Cardiac muscle cell (in vitro differentiated cells and primary cell): ENCODE data around the gene RASA1. TPM values are rescaled to one million over a fixed set of nuclear protein-coding genes. Genes with fewer than 3 reads are reported as not detected.

Experiments used
- DNase-seq, 2 donors: peaks; one replicate each; pipeline versions ENCODE4 v3.0.0 to v3.0.0-alpha.2; 2010 to 2017; ENCODE audit warnings: low read depth in 1 of 2, low spot score in 1 of 2
- H3K27ac ChIP-seq: fragments of 200-600 bp; sonication (generic); 2 replicates; pipeline ENCODE4 v1.5.1; 2016
- H3K27me3 ChIP-seq: fragments of 200-600 bp; sonication (generic); 2 replicates; pipeline ENCODE4 v1.6.0; 2016; ENCODE audit warnings: control low read depth
- H3K36me3 ChIP-seq: fragments of 200-600 bp; sonication (generic); 2 replicates; pipeline ENCODE4 v1.5.1; 2016; ENCODE audit warnings: control low read depth
- H3K4me1 ChIP-seq: fragments of 200-600 bp; sonication (generic); 2 replicates; pipeline ENCODE4 v1.8.1; 2017; ENCODE audit warnings: low read depth, mild to moderate bottlenecking, mixed run types
- H3K4me3 ChIP-seq: fragments of 200-600 bp; sonication (generic); 2 replicates; pipeline ENCODE4 v1.5.1; 2016; ENCODE audit warnings: mild to moderate bottlenecking
- H3K9me3 ChIP-seq: fragments of 200-600 bp; sonication (generic); 2 replicates; pipeline ENCODE4 v1.5.1; 2017; ENCODE audit warnings: low read depth, mild to moderate bottlenecking, control low read depth
- CTCF ChIP-seq: IDR thresholded peaks from 2 replicates; pipeline ENCODE4 v1.5.1; 2012; ENCODE audit warnings: low read depth, mild to moderate bottlenecking, low read length
- polyA plus RNA-seq: library from polyadenylated mRNA; unstranded; fragments of >200 nt; fragmentation: Nextera tagmentation; extraction: Ambion mirVana; gene quantifications from 2 replicates; pipeline ENCODE4 v1.2.1, GENCODE V29; 2016
- total RNA-seq: library from RNA; depleted of rRNA; stranded (reverse); fragments of >200 nt; gene quantifications from 2 replicates; pipeline ENCODE4 v1.2.3, GENCODE V29; 2016

The RASA1 gene
- total RNA-seq (18.0 and 27.0 TPM in 2 replicates), polyA plus RNA-seq (16.1 and 22.2 TPM in 2 replicates)

- Histone ChIP-seq H3K4me1 (peaks cover 9% of the 10 kb centered on the region), H3K4me3 (peak within 1 kb of the TSS; percentile 82), H3K9me3 (no peaks in the 10 kb centered on the region), H3K27ac (peak within 1 kb of the TSS; percentile 84), H3K36me3 (no peaks in the 10 kb centered on the region), H3K27me3 (no peaks in the 10 kb centered on the region)
- no peak for TF ChIP-seq CTCF
- DNase-seq, result peak; percentile 95
Measured at GRCh38 chr5:87267574-87268125, at the start of gene RASA1. Gene RASA1, plus strand, starts transcription at chr5:87267883. Its CDS starts 569 bp downstream, at chr5:87268452.

GRCh38 chr5:87229780-87230179 is 37.9 kb upstream of the RASA1 start:
- Histone ChIP-seq H3K4me1 (no peaks in the 10 kb centered on the region), H3K27ac (no peak overlapping the region), H3K36me3 (no peaks in the 10 kb centered on the region), H3K9me3 (no peaks in the 10 kb centered on the region), H3K27me3 (no peaks in the 10 kb centered on the region), H3K4me3 (no peak overlapping the region)
- no peak for TF ChIP-seq CTCF
- DNase-seq, result no peak

GRCh38 chr5:87231037-87231808 is 36.5 kb upstream of the RASA1 start:
- Histone ChIP-seq H3K36me3 (no peaks in the 10 kb centered on the region), H3K27ac (no peak overlapping the region), H3K4me1 (no peaks in the 10 kb centered on the region), H3K27me3 (no peaks in the 10 kb centered on the region), H3K4me3 (no peak overlapping the region), H3K9me3 (no peaks in the 10 kb centered on the region)
- no peak for TF ChIP-seq CTCF
- peak in 1 of 2 donors; percentile 38 for DNase-seq

GRCh38 chr5:87233143-87233542 is 34.5 kb upstream of the RASA1 start:
- Histone ChIP-seq H3K4me3 (no peak overlapping the region), H3K4me1 (no peaks in the 10 kb centered on the region), H3K27ac (no peak overlapping the region), H3K27me3 (no peaks in the 10 kb centered on the region), H3K36me3 (no peaks in the 10 kb centered on the region), H3K9me3 (no peaks in the 10 kb centered on the region)
- no peak for TF ChIP-seq CTCF
- DNase-seq, result no peak

GRCh38 chr5:87241555-87241954 is 26.1 kb upstream of the RASA1 start:
- no peaks in the 10 kb centered on the region for H3K4me1 ChIP-seq
- H3K27ac ChIP-seq, result no peak overlapping the region
- H3K27me3 ChIP-seq, result no peaks in the 10 kb centered on the region
- no peaks in the 10 kb centered on the region for H3K9me3 ChIP-seq
- no peak for DNase-seq
- no peaks in the 10 kb centered on the region for H3K36me3 ChIP-seq
- no peak for TF ChIP-seq CTCF
- no peak overlapping the region for H3K4me3 ChIP-seq
